Choroid plexus epithelial cell (primary cell): ENCODE results near the gene NBEAL2.
A peak's percentile ranks its signal among the peaks of the same experiment; 100 is the strongest.

Experiments used
- DNase-seq: peaks from one replicate; pipeline ENCODE4 v3.0.0-alpha.2; 2010; ENCODE audit warnings: low read depth
- H3K4me3 ChIP-seq: 2 replicates; pipeline ENCODE4 v1.5.1; 2011; ENCODE audit warnings: low read depth, mild to moderate bottlenecking, control low read depth, low read length, moderate library complexity
- CTCF ChIP-seq: conservative IDR thresholded peaks from 2 replicates; pipeline ENCODE4 v1.5.1; 2011; ENCODE audit warnings: low read depth, mild to moderate bottlenecking, control low read depth, inconsistent platforms, low read length, moderate library complexity

The NBEAL2 gene

DNA sequence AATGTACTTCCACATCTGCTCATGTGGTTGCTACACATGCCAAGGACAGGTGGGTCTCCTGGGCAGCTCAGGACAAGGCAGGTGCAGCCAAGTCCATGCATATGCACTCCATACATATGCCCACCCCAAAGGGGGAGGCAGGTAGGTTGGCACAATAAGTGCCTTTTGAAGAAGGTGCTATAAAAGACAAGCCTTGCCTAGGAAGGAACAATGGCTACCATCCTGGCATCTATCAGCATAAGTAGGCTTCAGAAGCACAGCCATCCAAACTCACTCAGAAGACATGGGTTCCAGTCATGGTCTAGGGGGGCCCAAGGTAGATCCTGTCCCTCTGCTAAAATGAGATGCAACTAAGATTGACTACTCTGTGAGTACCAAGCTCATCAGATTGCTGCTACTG, 34.6 kb downstream of the NBEAL2 start:
- no peak for TF ChIP-seq CTCF
- no peak overlapping the region for H3K4me3 ChIP-seq
- no peak for DNase-seq

- no peak for TF ChIP-seq CTCF
- H3K4me3 ChIP-seq: no peak overlapping the region
- no peak for DNase-seq
Measured at GRCh38 chr3:47015151-47015550, 35.7 kb downstream of the NBEAL2 start.

GRCh38 chr3:47016086-47016933, 36.8 kb downstream of the NBEAL2 start:
- DNase-seq: no peak
- H3K4me3 ChIP-seq: no peak overlapping the region
- TF ChIP-seq CTCF: no peak

DNA sequence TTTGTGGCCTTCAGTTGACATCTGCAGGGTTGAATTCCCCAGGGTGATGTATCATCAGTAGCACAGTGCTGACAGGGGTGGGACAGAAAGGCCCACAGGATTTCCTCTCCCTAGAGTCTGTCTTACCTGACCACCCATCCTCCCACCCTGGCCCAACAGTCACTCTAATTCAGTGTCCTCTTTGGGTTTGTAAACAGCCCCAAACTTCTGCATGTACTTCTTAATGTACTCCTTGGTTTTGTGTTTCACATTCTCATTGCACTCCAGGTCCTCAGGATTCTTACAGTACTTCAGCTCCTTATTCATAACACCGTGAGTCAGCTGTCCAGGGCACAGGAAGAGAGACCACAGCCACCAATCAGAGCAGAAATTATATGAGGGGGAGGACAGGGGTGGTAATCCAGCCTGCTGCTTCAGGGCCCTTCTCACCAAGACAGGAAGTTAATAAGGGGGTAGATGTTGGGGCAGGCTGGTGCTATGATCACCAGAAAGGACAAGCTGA, 37.5 kb downstream of the NBEAL2 start:
- no peak overlapping the region for H3K4me3 ChIP-seq
- peak; percentile 83 for DNase-seq
- no peak for TF ChIP-seq CTCF

- TF ChIP-seq CTCF: no peak
- H3K4me3 ChIP-seq: no peak overlapping the region
- peak; percentile 64 for DNase-seq
Measured at GRCh38 chr3:47017504-47018268, 38.2 kb downstream of the NBEAL2 start.

- no peak for DNase-seq
- TF ChIP-seq CTCF: no peak
- H3K4me3 ChIP-seq: no peak overlapping the region
Measured at GRCh38 chr3:47018269-47018611, 38.8 kb downstream of the NBEAL2 start.

DNA sequence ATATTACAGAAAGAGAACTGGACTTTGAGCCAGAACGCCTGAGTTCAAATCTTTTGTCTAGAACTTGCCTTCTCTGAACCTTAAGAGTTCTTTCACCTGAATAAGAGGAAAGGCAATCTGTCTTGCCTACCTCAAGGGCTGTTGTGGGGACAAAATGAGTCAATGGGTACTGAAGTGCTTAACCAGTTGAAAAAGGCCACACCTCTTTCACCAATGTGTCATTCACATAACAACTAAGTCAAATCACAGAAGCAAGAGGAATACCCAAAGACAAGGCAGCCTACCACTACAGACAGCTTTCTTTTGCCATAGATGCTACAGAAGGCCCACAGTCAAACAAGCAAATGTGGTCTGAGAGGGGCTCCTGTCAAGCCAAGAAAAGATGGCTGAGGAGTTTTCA, 39.7 kb downstream of the NBEAL2 start:
- no peak overlapping the region for H3K4me3 ChIP-seq
- no peak for TF ChIP-seq CTCF
- no peak for DNase-seq
